ACHN (cell line): ENCODE measurements around the gene TTC24.
"Not testable (repeated sequence)": the region's sequence is repeated elsewhere in the genome, so short reads cannot be mapped to it uniquely, and the experiment has no call there.

Experiments used
- DNase-seq: peaks from one replicate; pipeline ENCODE4 v3.0.0-alpha.2; 2015
- in situ Hi-C: cut with HindIII; loops from 2 replicates; pipeline ENCODE4 v1.10.0; 2017; ENCODE audit warnings: low sequenced_read_pairs, low pct_ligation_motif_present, low pct_unique_long_range_greater_than_20kb

TTC24 gene

DNA sequence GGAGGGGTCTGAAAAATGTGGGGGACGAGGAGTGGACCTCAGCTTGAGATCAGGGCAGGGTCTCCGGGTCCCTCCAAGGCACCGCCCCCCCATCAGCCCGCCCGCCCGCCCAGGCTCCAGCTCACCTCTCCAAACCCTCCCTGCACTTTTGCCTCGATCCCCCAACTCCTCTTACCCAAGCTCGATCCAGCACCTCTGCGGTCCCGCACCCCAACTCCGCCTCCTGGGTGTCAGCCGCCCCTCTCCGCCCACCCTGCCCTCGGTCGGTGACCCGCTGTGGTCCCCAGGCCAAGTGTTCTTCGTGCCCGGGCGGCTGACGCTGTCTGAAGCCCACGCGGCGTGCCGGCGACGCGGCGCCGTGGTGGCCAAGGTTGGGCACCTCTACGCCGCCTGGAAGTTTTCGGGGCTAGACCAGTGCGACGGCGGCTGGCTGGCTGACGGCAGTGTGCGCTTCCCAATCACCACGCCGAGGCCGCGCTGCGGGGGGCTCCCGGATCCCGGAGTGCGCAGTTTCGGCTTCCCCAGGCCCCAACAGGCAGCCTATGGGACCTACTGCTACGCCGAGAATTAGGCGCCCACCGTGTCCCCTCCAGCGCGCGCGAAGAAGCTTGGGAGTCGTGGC, 45.4 kb downstream of the TTC24 start:
- in situ Hi-C loops = no loop called here
- DNase-seq = no peak

DNA sequence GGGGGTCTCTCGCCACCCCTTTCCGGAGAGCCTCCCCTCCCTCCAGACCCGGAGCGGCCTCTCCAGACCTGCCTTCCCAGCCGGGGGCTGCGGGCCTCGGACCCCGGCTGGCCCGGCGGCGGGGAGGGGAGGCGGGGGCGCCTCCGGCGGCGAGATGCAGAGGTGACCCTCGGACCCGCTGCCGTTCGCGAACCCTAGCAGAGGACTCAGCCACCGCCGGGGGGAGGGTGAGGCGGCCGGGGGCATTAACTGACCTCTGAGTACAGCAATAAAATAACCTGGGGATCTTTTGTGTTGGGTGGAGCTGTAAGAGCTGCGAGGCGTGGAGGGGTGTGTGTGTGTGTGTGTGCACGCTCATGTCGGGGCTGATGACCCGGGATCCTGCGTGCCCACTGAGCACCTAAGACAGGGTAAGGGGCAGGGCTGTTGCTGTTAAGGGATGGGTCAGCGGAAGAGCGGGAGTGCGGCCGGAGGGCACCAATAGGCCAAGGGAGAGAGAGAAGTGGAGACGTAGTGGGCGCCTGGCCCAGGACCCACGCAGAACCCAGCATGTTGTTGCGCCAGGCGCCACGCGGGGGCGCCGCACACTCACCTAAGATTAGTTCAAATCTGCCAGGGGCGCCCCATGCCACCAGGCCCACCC, 46.0 kb downstream of the TTC24 start:
- in situ Hi-C loops = no loop called here
- peak; percentile 53 for DNase-seq

DNA sequence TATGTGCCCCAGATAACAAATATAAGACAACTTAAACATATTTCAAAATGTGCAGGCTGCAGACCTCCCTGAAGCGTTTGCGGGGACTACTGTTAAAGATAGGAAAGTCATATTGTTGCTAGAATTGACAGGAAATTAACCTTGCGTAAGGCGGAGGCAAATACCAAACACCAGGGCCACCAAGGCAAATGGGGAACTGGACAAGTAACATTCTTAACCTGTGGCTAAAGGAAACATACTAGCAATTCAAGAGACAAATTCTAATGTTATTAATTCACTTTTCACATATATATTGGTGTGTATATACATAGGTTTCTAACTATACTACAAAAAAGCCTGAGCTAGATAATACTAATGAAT, 46.5 kb downstream of the TTC24 start:
- no peak for DNase-seq
- in situ Hi-C loops = no loop called here

GRCh38 chr1:156627313-156627880, 47.9 kb downstream of the TTC24 start:
- peak; percentile 73 for DNase-seq
- in situ Hi-C loops = no loop called here

- DNase-seq = no peak
- in situ Hi-C loops = no loop called here
Observed at GRCh38 chr1:156629823-156630449, 50.4 kb downstream of the TTC24 start.

DNA sequence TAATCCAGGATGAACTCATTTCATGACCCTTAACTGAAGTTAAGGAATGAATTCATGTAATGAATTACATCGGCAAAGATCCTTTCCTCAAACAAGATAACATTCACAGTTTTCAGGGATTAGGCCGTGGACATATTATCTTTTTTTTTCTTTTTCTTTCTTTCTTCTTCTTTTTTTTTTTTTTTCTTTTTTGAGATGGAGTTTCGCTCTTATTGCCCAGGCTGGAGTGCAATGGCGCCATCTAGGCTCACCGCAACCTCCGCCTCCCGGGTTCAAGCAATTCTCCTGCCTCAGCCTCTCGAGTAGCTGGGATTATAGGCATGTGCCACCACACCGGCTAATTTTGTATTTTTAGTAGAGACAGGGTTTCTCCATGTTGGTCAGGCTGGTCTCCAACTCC, 51.6 kb downstream of the TTC24 start:
- DNase-seq, in situ Hi-C loops: not testable (repeated sequence)

GRCh38 chr1:156632355-156632754, 52.8 kb downstream of the TTC24 start:
- in situ Hi-C loops = no loop called here
- DNase-seq = no peak
